ENCODE measurements around the gene UBE2A.

The UBE2A gene

DNA sequence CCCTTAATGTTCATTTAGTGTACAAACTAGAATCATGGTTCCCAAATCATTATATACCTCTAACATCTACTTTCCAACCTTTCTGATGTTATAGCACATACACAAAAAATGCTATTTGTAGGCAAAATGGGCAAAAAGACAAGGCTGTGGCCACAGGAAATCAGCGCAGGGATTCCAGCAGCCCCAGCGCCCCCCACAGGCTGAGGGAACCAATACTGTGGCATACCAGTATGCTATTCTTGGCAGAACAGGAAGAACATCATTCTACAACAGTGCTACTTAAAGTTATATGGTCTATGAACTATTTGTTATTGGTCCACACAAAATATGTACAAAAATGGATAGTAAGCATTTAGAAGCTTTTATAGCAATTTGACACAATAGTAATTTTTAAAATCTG is 34.5 kb upstream of the UBE2A start:
- DNase-seq (ENCODE audit: low spot score): no peak
- H2BK15ac ChIP-seq (ENCODE audit: low read length): no peak overlapping the region
- no peak overlapping the region for H4K91ac ChIP-seq (ENCODE audit: low read depth, low read length, poor library complexity)
- peaks cover 0 to 9% of the 10 kb centered on the region in 2 donors for H3K36me3 ChIP-seq (replicated peaks in 1 of 2; ENCODE audit: control insufficient read depth in 2 of 2, insufficient read depth in 2 of 2, low read length in 2 of 2)
- WGBS, 2 donors (ENCODE audit: extremely low coverage in 2 of 2, insufficient read length in 2 of 2, insufficient replicate concordance in 1 of 2): no CpG with 5 or more reads among the region's 2 CpGs
- H2BK120ac ChIP-seq (ENCODE audit: low read depth, low read length): no peak overlapping the region
- H3K4me2 ChIP-seq (ENCODE audit: insufficient read depth, low read length, poor library complexity, severe bottlenecking): no peak overlapping the region
- no peak overlapping the region for H3K18ac ChIP-seq (ENCODE audit: low read length)
- no peaks in the 10 kb centered on the region for H3K4me1 ChIP-seq (ENCODE audit: control insufficient read depth in 2 of 2, insufficient read depth in 1 of 2, low read depth in 1 of 2, low read length in 2 of 2)
- no peak overlapping the region for H2BK5ac ChIP-seq (ENCODE audit: low read length)
- H2AFZ ChIP-seq (ENCODE audit: low read length): no peak overlapping the region
- H2BK12ac ChIP-seq (ENCODE audit: low read length): no peak overlapping the region
- no peak overlapping the region for H3K4ac ChIP-seq (ENCODE audit: low read length)
- H3K79me1 ChIP-seq (ENCODE audit: low read depth, low read length): peaks cover 1% of the 10 kb centered on the region
- no peaks in the 10 kb centered on the region for H3K27me3 ChIP-seq (ENCODE audit: control insufficient read depth in 3 of 3, insufficient read depth in 3 of 3, low read depth in 1 of 3, low read length in 3 of 3)
- no peak overlapping the region for H3K14ac ChIP-seq (ENCODE audit: low read length)
- H3K9me3 ChIP-seq (replicated peaks in 1 of 2; ENCODE audit: control insufficient read depth in 2 of 2, insufficient read depth in 1 of 2, low read depth in 1 of 2, low read length in 2 of 2): no peaks in the 10 kb centered on the region
- no peak overlapping the region for H3K27ac ChIP-seq (replicated peaks; ENCODE audit: low read length)
- no peak overlapping the region for H3K9ac ChIP-seq (ENCODE audit: low read depth, low read length, poor library complexity)
- H2AK5ac ChIP-seq (ENCODE audit: low read depth, low read length): no peak overlapping the region
- no peak overlapping the region for H4K8ac ChIP-seq (ENCODE audit: low read depth, low read length)
- no peak overlapping the region for H3K23ac ChIP-seq (ENCODE audit: low read depth, low read length, poor library complexity)
- no peak overlapping the region for H3K4me3 ChIP-seq (ENCODE audit: low read length in 2 of 2)

DNA sequence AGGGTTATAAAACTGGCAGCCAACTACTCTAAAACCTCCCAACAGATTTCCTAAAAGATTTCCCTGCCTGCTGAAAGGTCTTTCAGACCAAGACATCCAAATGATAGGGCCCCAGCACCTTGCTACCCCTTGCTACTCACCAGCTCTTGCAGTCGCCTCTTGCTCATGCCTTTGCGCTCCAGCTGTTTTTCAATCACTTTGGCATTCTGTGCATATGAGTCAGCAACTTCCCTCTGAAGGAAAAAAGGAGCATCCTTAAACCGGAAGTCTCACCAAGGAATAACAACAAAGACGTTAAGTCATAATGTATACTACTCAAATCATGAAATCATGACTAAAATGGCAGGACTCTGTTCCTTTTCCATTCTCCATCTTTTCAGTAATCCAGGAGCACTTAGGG is 33.2 kb upstream of the UBE2A start:
- Histone ChIP-seq H3K18ac (ENCODE audit: low read length) (no peak overlapping the region), H3K4me1 (ENCODE audit: control insufficient read depth in 2 of 2, insufficient read depth in 1 of 2, low read depth in 1 of 2, low read length in 2 of 2) (no peaks in the 10 kb centered on the region), H2AFZ (ENCODE audit: low read length) (no peak overlapping the region), H3K9ac (ENCODE audit: low read depth, low read length, poor library complexity) (no peak overlapping the region), H3K14ac (ENCODE audit: low read length) (no peak overlapping the region), H2BK15ac (ENCODE audit: low read length) (no peak overlapping the region), H2BK120ac (ENCODE audit: low read depth, low read length) (no peak overlapping the region), H3K79me1 (ENCODE audit: low read depth, low read length) (peaks cover 1% of the 10 kb centered on the region), H3K4me2 (ENCODE audit: insufficient read depth, low read length, poor library complexity, severe bottlenecking) (no peak overlapping the region), H4K8ac (ENCODE audit: low read depth, low read length) (no peak overlapping the region), H4K91ac (ENCODE audit: low read depth, low read length, poor library complexity) (no peak overlapping the region), H3K27me3 (ENCODE audit: control insufficient read depth in 3 of 3, insufficient read depth in 3 of 3, low read depth in 1 of 3, low read length in 3 of 3) (no peaks in the 10 kb centered on the region), H3K4me3 (ENCODE audit: low read length in 2 of 2) (no peak overlapping the region), H3K36me3 (replicated peaks in 1 of 2; ENCODE audit: control insufficient read depth in 2 of 2, insufficient read depth in 2 of 2, low read length in 2 of 2) (peaks cover 0 to 9% of the 10 kb centered on the region in 2 donors), H2BK12ac (ENCODE audit: low read length) (no peak overlapping the region), H3K27ac (replicated peaks; ENCODE audit: low read length) (no peak overlapping the region), H2AK5ac (ENCODE audit: low read depth, low read length) (no peak overlapping the region), H3K9me3 (replicated peaks in 1 of 2; ENCODE audit: control insufficient read depth in 2 of 2, insufficient read depth in 1 of 2, low read depth in 1 of 2, low read length in 2 of 2) (no peaks in the 10 kb centered on the region), H3K4ac (ENCODE audit: low read length) (no peak overlapping the region), H2BK5ac (ENCODE audit: low read length) (no peak overlapping the region), H3K23ac (ENCODE audit: low read depth, low read length, poor library complexity) (no peak overlapping the region)
- WGBS, 2 donors (ENCODE audit: extremely low coverage in 2 of 2, insufficient read length in 2 of 2, insufficient replicate concordance in 1 of 2): no CpG with 5 or more reads among the region's 4 CpGs
- DNase-seq (ENCODE audit: low spot score): no peak

DNA sequence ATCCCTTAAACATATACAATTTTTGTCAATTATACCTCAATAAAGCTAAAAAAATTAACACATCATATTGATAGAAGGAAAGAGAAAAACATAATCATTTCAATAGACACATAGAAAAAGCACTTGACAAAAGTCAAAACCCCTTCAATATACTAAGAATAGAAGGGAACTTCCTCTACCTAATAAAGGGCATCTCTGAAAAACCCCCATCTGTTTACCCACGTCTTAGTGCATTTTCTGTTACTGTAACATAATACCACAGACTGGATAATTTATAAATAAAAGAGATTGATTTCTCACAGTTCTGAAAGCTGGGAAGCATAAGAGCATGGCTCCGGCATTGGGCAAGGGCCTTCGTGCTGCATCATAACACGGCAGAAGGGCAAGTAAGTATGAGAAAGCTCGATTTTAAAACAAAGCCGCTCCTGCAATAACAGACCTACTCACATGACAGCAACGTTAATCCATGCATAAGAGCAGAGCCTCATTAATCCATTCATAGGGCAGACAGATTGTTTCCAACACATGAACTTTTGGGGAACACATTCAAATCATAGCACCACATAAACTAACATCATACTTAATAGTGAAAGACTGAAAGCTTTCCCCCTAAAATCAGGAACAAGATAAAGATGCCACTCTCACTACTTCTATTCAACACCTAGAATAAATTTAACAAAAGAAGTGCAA is 24.9 kb upstream of the UBE2A start:
- no peak overlapping the region for H2BK15ac ChIP-seq (ENCODE audit: low read length)
- no CpG with 5 or more reads among the region's 7 CpGs for WGBS, 2 donors (ENCODE audit: extremely low coverage in 2 of 2, insufficient read length in 2 of 2, insufficient replicate concordance in 1 of 2)
- DNase-seq (ENCODE audit: low spot score): no peak

DNA sequence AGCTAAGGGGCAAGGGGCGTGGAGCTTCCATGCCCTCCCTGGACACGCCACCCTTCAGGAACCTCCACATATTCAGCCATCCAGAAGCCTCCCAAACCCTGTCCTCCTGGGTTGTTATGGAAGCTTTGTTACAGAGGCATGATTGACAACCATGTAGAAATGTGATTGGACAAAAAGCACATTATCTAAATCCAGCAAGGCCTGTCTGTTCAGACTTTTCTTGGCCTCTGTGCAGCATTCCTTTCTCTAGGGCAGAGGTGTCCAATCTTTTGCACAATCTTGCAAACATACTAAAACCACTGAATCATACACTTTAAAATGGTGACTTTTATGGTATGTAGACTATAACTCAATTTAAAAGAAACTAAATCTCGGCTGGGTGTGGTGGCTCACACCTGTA is 21.9 kb upstream of the UBE2A start:
- no peaks in the 10 kb centered on the region for H3K79me1 ChIP-seq (ENCODE audit: low read depth, low read length)
- no peak overlapping the region for H2AFZ ChIP-seq (ENCODE audit: low read length)
- no peak overlapping the region for H4K91ac ChIP-seq (ENCODE audit: low read depth, low read length, poor library complexity)
- no peak overlapping the region for H2AK5ac ChIP-seq (ENCODE audit: low read depth, low read length)
- H4K8ac ChIP-seq (ENCODE audit: low read depth, low read length): no peak overlapping the region
- H2BK12ac ChIP-seq (ENCODE audit: low read length): no peak overlapping the region
- no peak for DNase-seq (ENCODE audit: low spot score)
- H3K9ac ChIP-seq (ENCODE audit: low read depth, low read length, poor library complexity): no peak overlapping the region
- no peak overlapping the region for H2BK5ac ChIP-seq (ENCODE audit: low read length)
- H2BK15ac ChIP-seq (ENCODE audit: low read length): no peak overlapping the region
- no peak overlapping the region for H3K4me2 ChIP-seq (ENCODE audit: insufficient read depth, low read length, poor library complexity, severe bottlenecking)
- H3K18ac ChIP-seq (ENCODE audit: low read length): no peak overlapping the region
- H3K9me3 ChIP-seq (replicated peaks in 1 of 2; ENCODE audit: control insufficient read depth in 2 of 2, insufficient read depth in 1 of 2, low read depth in 1 of 2, low read length in 2 of 2): no peaks in the 10 kb centered on the region
- no CpG with 5 or more reads among the region's 3 CpGs for WGBS, 2 donors (ENCODE audit: extremely low coverage in 2 of 2, insufficient read length in 2 of 2, insufficient replicate concordance in 1 of 2)
- H3K23ac ChIP-seq (ENCODE audit: low read depth, low read length, poor library complexity): no peak overlapping the region
- peaks cover 0 to 6% of the 10 kb centered on the region in 2 donors for H3K36me3 ChIP-seq (replicated peaks in 1 of 2; ENCODE audit: control insufficient read depth in 2 of 2, insufficient read depth in 2 of 2, low read length in 2 of 2)
- H3K14ac ChIP-seq (ENCODE audit: low read length): no peak overlapping the region
- no peak overlapping the region for H3K4me3 ChIP-seq (ENCODE audit: low read length in 2 of 2)
- no peaks in the 10 kb centered on the region for H3K4me1 ChIP-seq (ENCODE audit: control insufficient read depth in 2 of 2, insufficient read depth in 1 of 2, low read depth in 1 of 2, low read length in 2 of 2)
- H3K27ac ChIP-seq (replicated peaks; ENCODE audit: low read length): no peak overlapping the region
- no peak overlapping the region for H2BK120ac ChIP-seq (ENCODE audit: low read depth, low read length)
- H3K27me3 ChIP-seq (ENCODE audit: control insufficient read depth in 3 of 3, insufficient read depth in 3 of 3, low read depth in 1 of 3, low read length in 3 of 3): no peaks in the 10 kb centered on the region
- no peak overlapping the region for H3K4ac ChIP-seq (ENCODE audit: low read length)

More for the DNA sequence above, 24.9 kb upstream of the UBE2A start:
- no peak overlapping the region for H4K8ac ChIP-seq (ENCODE audit: low read depth, low read length)
- no peak overlapping the region for H3K23ac ChIP-seq (ENCODE audit: low read depth, low read length, poor library complexity)
- no peak overlapping the region for H4K91ac ChIP-seq (ENCODE audit: low read depth, low read length, poor library complexity)
- H2BK5ac ChIP-seq (ENCODE audit: low read length): no peak overlapping the region
- H3K79me1 ChIP-seq (ENCODE audit: low read depth, low read length): no peaks in the 10 kb centered on the region
- no peak overlapping the region for H3K4me2 ChIP-seq (ENCODE audit: insufficient read depth, low read length, poor library complexity, severe bottlenecking)
- H3K9ac ChIP-seq (ENCODE audit: low read depth, low read length, poor library complexity): no peak overlapping the region
- H2AK5ac ChIP-seq (ENCODE audit: low read depth, low read length): no peak overlapping the region
- H2BK120ac ChIP-seq (ENCODE audit: low read depth, low read length): no peak overlapping the region
- H3K27ac ChIP-seq (replicated peaks; ENCODE audit: low read length): no peak overlapping the region
- H2BK12ac ChIP-seq (ENCODE audit: low read length): no peak overlapping the region
- no peak overlapping the region for H3K14ac ChIP-seq (ENCODE audit: low read length)
- no peaks in the 10 kb centered on the region for H3K36me3 ChIP-seq (replicated peaks in 1 of 2; ENCODE audit: control insufficient read depth in 2 of 2, insufficient read depth in 2 of 2, low read length in 2 of 2)
- H3K4me3 ChIP-seq (ENCODE audit: low read length in 2 of 2): no peak overlapping the region
- no peak overlapping the region for H2AFZ ChIP-seq (ENCODE audit: low read length)
- no peak overlapping the region for H3K4ac ChIP-seq (ENCODE audit: low read length)
- no peaks in the 10 kb centered on the region for H3K9me3 ChIP-seq (replicated peaks in 1 of 2; ENCODE audit: control insufficient read depth in 2 of 2, insufficient read depth in 1 of 2, low read depth in 1 of 2, low read length in 2 of 2)
- no peak overlapping the region for H3K18ac ChIP-seq (ENCODE audit: low read length)
- H3K4me1 ChIP-seq (ENCODE audit: control insufficient read depth in 2 of 2, insufficient read depth in 1 of 2, low read depth in 1 of 2, low read length in 2 of 2): no peaks in the 10 kb centered on the region
- H3K27me3 ChIP-seq (ENCODE audit: control insufficient read depth in 3 of 3, insufficient read depth in 3 of 3, low read depth in 1 of 3, low read length in 3 of 3): no peaks in the 10 kb centered on the region
